SH-SY5Y (cell line): ENCODE results near the gene ATP9A.

Experiments used
- GATA2 ChIP-seq: IDR thresholded peaks from 2 replicates; pipeline ENCODE4 v1.6.1; 2011; ENCODE audit warnings: mild to moderate bottlenecking, low read depth, low read length
- GATA3 ChIP-seq: IDR thresholded peaks from 2 replicates; pipeline ENCODE4 v1.6.1; 2011; ENCODE audit warnings: low read depth, mild to moderate bottlenecking, low read length, moderate library complexity

DNA sequence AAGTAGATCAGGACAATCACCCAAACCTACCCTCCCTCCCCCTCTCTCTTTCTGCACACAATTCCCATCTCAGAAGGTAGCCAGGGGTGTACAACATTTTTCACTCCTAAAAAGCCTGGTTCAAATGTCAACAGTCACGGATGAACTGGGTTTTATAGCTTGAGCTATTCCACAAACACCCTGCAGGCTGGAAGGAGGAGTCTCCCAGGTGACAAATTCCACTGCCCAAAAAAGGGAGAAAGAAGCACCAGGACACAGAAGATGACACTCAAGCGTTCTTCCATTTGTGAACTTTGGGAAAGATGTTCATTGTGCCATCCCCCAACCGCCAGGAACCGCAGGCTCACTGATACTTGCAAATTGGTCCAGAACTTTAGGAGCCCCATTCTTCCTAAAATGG is 114.1 kb downstream of the ATP9A start:
- no peak for TF ChIP-seq GATA3
- no peak for TF ChIP-seq GATA2
